MM.1S (cell line): ENCODE data around the gene MTG1.

Source experiments
- DNase-seq: peaks from one replicate; pipeline ENCODE4 v3.0.0-alpha.2; 2015
- H2AFZ ChIP-seq: fragments of 300-600 bp; sonication (generic); 2 replicates; pipeline ENCODE4 v1.6.0; 2016; ENCODE audit warnings: antibody characterized with exemption, low read length
- H3F3A ChIP-seq: fragments of 300-600 bp; sonication (generic); 2 replicates; pipeline ENCODE4 v1.6.1; 2016; ENCODE audit warnings: mild to moderate bottlenecking, antibody characterized with exemption, low read length, moderate library complexity, mixed read lengths; ENCODE audit not compliant: insufficient read depth
- H3K27ac ChIP-seq: fragments of 300-600 bp; sonication (generic); 2 replicates; pipeline ENCODE4 v1.5.1; 2016; ENCODE audit warnings: mild to moderate bottlenecking, low read length
- H3K27me3 ChIP-seq: fragments of 300-600 bp; sonication (generic); replicated peaks from 2 replicates; pipeline ENCODE4 v1.6.0; 2016; ENCODE audit warnings: low read length; ENCODE audit not compliant: insufficient read depth
- H3K36me3 ChIP-seq: fragments of 300-600 bp; sonication (generic); replicated peaks from 2 replicates; pipeline ENCODE4 v1.6.1; 2016; ENCODE audit warnings: mild to moderate bottlenecking, low read length, mixed read lengths; ENCODE audit not compliant: insufficient read depth
- H3K4me1 ChIP-seq: fragments of 300-600 bp; sonication (generic); 2 replicates; pipeline ENCODE4 v1.6.1; 2016; ENCODE audit warnings: low read length, mixed read lengths
- H3K4me2 ChIP-seq: fragments of 300-600 bp; sonication (generic); 2 replicates; pipeline ENCODE4 v1.6.0; 2016; ENCODE audit warnings: low read depth, low read length
- H3K4me3 ChIP-seq: fragments of 300-600 bp; sonication (generic); 2 replicates; pipeline ENCODE4 v1.5.1; 2016; ENCODE audit warnings: low read length, mixed read lengths
- H3K79me2 ChIP-seq: fragments of 300-600 bp; sonication (generic); 2 replicates; pipeline ENCODE4 v1.6.1; 2016; ENCODE audit warnings: mixed run types, low read length, mixed read lengths
- H3K9ac ChIP-seq: fragments of 300-600 bp; sonication (generic); 2 replicates; pipeline ENCODE4 v1.6.1; 2016; ENCODE audit warnings: low read length, mixed read lengths
- H3K9me2 ChIP-seq: fragments of 300-600 bp; sonication (generic); replicated peaks from 2 replicates; pipeline ENCODE4 v1.6.1; 2016; ENCODE audit warnings: mild to moderate bottlenecking, low read length, mixed read lengths; ENCODE audit not compliant: insufficient read depth
- H3K9me3 ChIP-seq: fragments of 300-600 bp; sonication (generic); replicated peaks from 2 replicates; pipeline ENCODE4 v1.6.1; 2016; ENCODE audit warnings: mild to moderate bottlenecking, low read length, mixed read lengths; ENCODE audit not compliant: insufficient read depth
- H4K20me1 ChIP-seq: fragments of 300-600 bp; sonication (generic); 2 replicates; pipeline ENCODE4 v1.6.1; 2016; ENCODE audit warnings: mild to moderate bottlenecking, low read length, moderate library complexity, mixed read lengths; ENCODE audit not compliant: insufficient read depth
- EZH2 ChIP-seq: fragments of 300-600 bp; sonication (generic); optimal IDR thresholded peaks from 2 replicates; pipeline ENCODE3; 2017; ENCODE audit warnings: low read depth, mild to moderate bottlenecking, antibody characterized with exemption, low read length, mixed read lengths
- EZH2phosphoT487 ChIP-seq: fragments of 300-600 bp; sonication (generic); IDR thresholded peaks from 2 replicates; pipeline ENCODE4 v1.6.1; 2018; ENCODE audit warnings: antibody characterized with exemption, low read length
- TF ChIP-seq, protein P1 (sequence below): fragments of 300-600 bp; sonication (generic); IDR thresholded peaks from 2 replicates; pipeline ENCODE4 v1.5.1; 2016; ENCODE audit warnings: antibody characterized with exemption, low read length, mixed read lengths

The MTG1 gene

DNA sequence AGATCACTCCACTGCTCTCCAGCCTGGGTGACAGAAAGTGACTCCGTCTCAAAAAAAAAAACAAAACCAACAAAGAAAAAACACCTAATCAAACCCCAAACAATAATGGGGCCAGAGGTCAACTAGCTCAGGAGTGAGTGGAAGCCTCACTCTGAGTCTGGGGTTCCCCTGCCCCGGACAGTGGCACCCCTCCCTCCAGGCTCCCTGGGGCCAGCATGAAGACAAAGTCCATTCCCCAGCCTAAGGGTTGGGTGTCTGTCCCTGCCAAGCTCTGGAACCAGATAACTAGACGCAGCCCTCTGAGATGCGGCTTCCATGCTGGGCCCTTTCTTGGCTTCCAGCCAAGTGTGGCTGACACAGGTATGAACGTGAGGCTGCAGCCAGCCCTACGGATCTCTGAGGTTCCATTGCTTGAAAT, 34.4 kb upstream of the MTG1 start:
- Histone ChIP-seq H2AFZ (no peak overlapping the region), H3K4me2 (no peak overlapping the region), H3K9me3 (no peaks in the 10 kb centered on the region), H3K9ac (no peak overlapping the region), H3K4me3 (no peak overlapping the region), H3K4me1 (no peaks in the 10 kb centered on the region), H3K27ac (no peak overlapping the region), H3K27me3 (peaks cover 6% of the 10 kb centered on the region; the same call in 1 of the 2 replicates), H4K20me1 (no peaks in the 10 kb centered on the region), H3K36me3 (no peaks in the 10 kb centered on the region), H3K9me2 (no peaks in the 10 kb centered on the region), H3K79me2 (no peaks in the 10 kb centered on the region), H3F3A (no peaks in the 10 kb centered on the region)
- DNase-seq: no peak
- TF ChIP-seq, protein P1, sequence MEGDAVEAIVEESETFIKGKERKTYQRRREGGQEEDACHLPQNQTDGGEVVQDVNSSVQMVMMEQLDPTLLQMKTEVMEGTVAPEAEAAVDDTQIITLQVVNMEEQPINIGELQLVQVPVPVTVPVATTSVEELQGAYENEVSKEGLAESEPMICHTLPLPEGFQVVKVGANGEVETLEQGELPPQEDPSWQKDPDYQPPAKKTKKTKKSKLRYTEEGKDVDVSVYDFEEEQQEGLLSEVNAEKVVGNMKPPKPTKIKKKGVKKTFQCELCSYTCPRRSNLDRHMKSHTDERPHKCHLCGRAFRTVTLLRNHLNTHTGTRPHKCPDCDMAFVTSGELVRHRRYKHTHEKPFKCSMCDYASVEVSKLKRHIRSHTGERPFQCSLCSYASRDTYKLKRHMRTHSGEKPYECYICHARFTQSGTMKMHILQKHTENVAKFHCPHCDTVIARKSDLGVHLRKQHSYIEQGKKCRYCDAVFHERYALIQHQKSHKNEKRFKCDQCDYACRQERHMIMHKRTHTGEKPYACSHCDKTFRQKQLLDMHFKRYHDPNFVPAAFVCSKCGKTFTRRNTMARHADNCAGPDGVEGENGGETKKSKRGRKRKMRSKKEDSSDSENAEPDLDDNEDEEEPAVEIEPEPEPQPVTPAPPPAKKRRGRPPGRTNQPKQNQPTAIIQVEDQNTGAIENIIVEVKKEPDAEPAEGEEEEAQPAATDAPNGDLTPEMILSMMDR: no peak
- no peak for TF ChIP-seq EZH2phosphoT487
- TF ChIP-seq EZH2: no peak

DNA sequence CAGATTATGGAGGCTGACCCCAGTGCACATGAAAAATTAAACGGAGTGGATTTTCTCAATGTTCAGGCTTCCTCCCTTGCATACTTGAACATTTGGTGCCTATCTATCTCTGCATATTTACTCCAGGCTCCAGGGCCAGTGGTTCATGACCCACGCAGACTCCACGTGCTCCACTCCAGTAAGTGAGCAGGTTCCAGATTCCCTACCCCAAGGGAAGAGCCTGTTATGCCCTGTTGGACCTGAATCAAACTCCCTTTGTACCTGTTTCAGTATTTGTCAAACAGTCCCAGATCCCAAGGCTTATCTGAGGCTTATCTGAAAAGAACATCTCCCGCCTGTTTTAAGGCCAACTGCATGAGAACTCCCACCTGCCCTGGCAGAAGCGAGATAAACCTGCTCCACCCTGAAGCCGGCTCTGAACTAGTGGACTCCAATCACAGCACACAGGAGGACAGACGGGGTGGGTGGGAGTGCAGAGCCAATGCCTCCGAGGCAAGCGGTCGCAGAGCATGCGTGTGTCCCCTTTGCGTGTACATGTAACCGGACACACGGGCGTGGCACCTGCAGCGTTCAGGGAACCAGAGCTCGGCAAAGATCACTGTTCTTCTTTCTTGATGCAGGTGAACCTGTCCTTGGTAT, 33.9 kb upstream of the MTG1 start:
- no peak for DNase-seq
- H3K79me2 ChIP-seq: no peaks in the 10 kb centered on the region
- no peak overlapping the region for H2AFZ ChIP-seq
- no peaks in the 10 kb centered on the region for H4K20me1 ChIP-seq
- H3K4me2 ChIP-seq: no peak overlapping the region
- no peaks in the 10 kb centered on the region for H3K9me2 ChIP-seq
- H3K36me3 ChIP-seq: no peaks in the 10 kb centered on the region
- no peak overlapping the region for H3K9ac ChIP-seq
- no peaks in the 10 kb centered on the region for H3K9me3 ChIP-seq
- no peak overlapping the region for H3K27ac ChIP-seq
- no peak overlapping the region for H3K4me3 ChIP-seq
- H3K27me3 ChIP-seq: peaks cover 10% of the 10 kb centered on the region; the same call in 1 of the 2 replicates
- no peak for TF ChIP-seq EZH2phosphoT487
- H3F3A ChIP-seq: no peaks in the 10 kb centered on the region
- no peaks in the 10 kb centered on the region for H3K4me1 ChIP-seq

DNA sequence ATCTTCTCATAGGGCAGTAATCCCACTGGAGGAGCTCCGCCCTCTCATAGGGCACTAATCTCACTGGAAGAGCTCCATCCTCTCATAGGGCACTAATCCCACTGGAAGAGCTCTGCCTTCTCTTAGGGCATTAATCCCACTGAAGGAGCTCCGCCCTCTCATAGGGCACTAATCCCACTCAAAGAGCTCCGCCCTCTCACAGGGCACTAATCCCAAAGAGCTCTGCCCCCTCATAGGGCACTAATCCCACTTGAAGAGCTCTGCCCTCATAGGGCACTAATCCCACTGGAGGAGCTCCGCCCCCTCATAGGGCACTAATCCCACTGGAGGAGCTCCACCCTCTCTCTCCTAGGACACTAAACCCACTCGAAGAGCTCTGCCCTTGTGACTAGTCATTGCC, 32.7 kb upstream of the MTG1 start:
- Histone ChIP-seq H3K9ac (no peak overlapping the region), H3K79me2 (no peaks in the 10 kb centered on the region), H3K27me3 (peaks cover 10% of the 10 kb centered on the region; the same call in 1 of the 2 replicates), H3K36me3 (no peaks in the 10 kb centered on the region), H3K4me2 (no peak overlapping the region), H3F3A (no peaks in the 10 kb centered on the region), H3K9me3 (no peaks in the 10 kb centered on the region), H3K4me3 (no peak overlapping the region), H3K27ac (no peak overlapping the region), H2AFZ (no peak overlapping the region), H3K9me2 (no peaks in the 10 kb centered on the region), H4K20me1 (no peaks in the 10 kb centered on the region), H3K4me1 (no peaks in the 10 kb centered on the region)
- DNase-seq: no peak
- TF ChIP-seq EZH2phosphoT487 (no peak), EZH2 (no peak)
- TF ChIP-seq, protein P1: no peak

DNA sequence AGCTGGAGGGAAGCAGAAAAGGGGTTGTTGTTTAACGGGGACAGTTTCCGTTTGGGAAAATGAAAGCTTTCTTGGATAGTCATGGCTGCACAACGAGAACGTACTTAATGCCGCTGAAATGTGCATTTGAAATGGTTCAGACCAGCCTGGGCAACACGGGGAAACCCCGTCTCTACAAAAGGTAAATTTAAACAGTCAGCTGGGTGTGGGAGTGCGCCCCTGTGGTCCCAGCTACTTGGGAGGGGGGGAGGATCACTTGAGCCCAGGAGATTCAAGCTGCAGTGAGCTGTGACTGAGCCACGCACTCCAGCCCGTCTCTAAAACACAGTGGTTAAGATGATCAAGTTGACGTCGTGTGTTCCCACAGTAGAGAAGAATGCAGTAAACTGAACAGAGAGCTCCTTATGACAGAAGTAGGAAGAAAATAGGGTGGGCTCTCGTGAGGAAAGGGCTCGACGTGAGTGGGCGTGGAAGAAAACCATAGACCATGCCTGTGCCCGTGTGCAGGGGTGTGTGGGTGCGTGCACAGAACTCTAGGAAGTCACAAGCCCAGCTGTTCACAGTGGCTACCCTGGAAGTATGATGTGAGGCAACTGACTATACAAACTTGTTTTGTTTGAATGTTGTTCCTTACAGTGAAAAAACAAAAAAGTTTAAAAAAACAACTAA, 32.0 kb upstream of the MTG1 start:
- Histone ChIP-seq H3K4me1 (no peaks in the 10 kb centered on the region), H3K9ac (no peak overlapping the region), H4K20me1 (no peaks in the 10 kb centered on the region), H3K9me3 (no peaks in the 10 kb centered on the region), H3K27ac (no peak overlapping the region), H3K4me3 (no peak overlapping the region), H3K27me3 (peaks cover 4% of the 10 kb centered on the region; the same call in 1 of the 2 replicates), H3K36me3 (no peaks in the 10 kb centered on the region), H3K4me2 (no peak overlapping the region), H3K9me2 (no peaks in the 10 kb centered on the region), H2AFZ (no peak overlapping the region), H3F3A (no peaks in the 10 kb centered on the region), H3K79me2 (no peaks in the 10 kb centered on the region)
- TF ChIP-seq, protein P1: no peak
- TF ChIP-seq EZH2 (no peak), EZH2phosphoT487 (no peak)
- no peak for DNase-seq
